HG02884 (cell line): ENCODE measurements around the gene OR11G2.
"Not testable (repeated sequence)": the region's sequence is repeated elsewhere in the genome, so short reads cannot be mapped to it uniquely, and the experiment has no call there.

Experiments
- ATAC-seq: cut with Tn5 transposase; IDR thresholded peaks from one replicate; pipeline ENCODE4 v1.9.1; 2021; ENCODE audit warnings: mild to moderate bottlenecking, moderate library complexity; ENCODE audit not compliant: unreplicated experiment

Gene OR11G2

GRCh38 chr14:20190596-20190995 lies at the start of gene OR11G2:
Gene OR11G2, plus strand, starts transcription at chr14:20190896. Its CDS starts 6,542 bp downstream, at chr14:20197438.
- no peak for ATAC-seq

- ATAC-seq: no peak
Measured at GRCh38 chr14:20143911-20144310, 46.8 kb upstream of the OR11G2 start.

- ATAC-seq: peak; percentile 62
Measured at GRCh38 chr14:20144820-20145219, 45.9 kb upstream of the OR11G2 start.

GRCh38 chr14:20164462-20164861 lies 26.2 kb upstream of the OR11G2 start:
- no peak for ATAC-seq

GRCh38 chr14:20167091-20167490 lies 23.6 kb upstream of the OR11G2 start:
- no peak for ATAC-seq

- ATAC-seq: not testable (repeated sequence)
Measured at GRCh38 chr14:20169852-20170251, 20.8 kb upstream of the OR11G2 start.

- not testable (repeated sequence) for ATAC-seq
Measured at GRCh38 chr14:20174205-20174604, 16.5 kb upstream of the OR11G2 start.

- no peak for ATAC-seq
Measured at GRCh38 chr14:20176330-20176729, 14.4 kb upstream of the OR11G2 start.

- no peak for ATAC-seq
Measured at GRCh38 chr14:20177433-20177974, 13.2 kb upstream of the OR11G2 start.

GRCh38 chr14:20179218-20179617 lies 11.5 kb upstream of the OR11G2 start:
- no peak for ATAC-seq

- no peak for ATAC-seq
Measured at GRCh38 chr14:20179880-20180279, 10.8 kb upstream of the OR11G2 start.

- no peak for ATAC-seq
Measured at GRCh38 chr14:20180486-20180885, 10.2 kb upstream of the OR11G2 start.

- no peak for ATAC-seq
Measured at GRCh38 chr14:20184181-20184580, 6.5 kb upstream of the OR11G2 start.

GRCh38 chr14:20191396-20191795 lies 700 bp downstream of the OR11G2 start:
- ATAC-seq: no peak

GRCh38 chr14:20194101-20194500 lies 3.4 kb downstream of the OR11G2 start:
- no peak for ATAC-seq

GRCh38 chr14:20195170-20195569 lies 4.5 kb downstream of the OR11G2 start:
- not testable (repeated sequence) for ATAC-seq

- no peak for ATAC-seq
Measured at GRCh38 chr14:20195911-20196310, 5.2 kb downstream of the OR11G2 start.

- no peak for ATAC-seq
Measured at GRCh38 chr14:20197459-20197858, 6.8 kb downstream of the OR11G2 start.

- ATAC-seq: no peak
Measured at GRCh38 chr14:20198991-20199390, 8.3 kb downstream of the OR11G2 start.

GRCh38 chr14:20204721-20205120 lies 14.0 kb downstream of the OR11G2 start:
- no peak for ATAC-seq

- no peak for ATAC-seq
Measured at GRCh38 chr14:20209595-20209994, 18.9 kb downstream of the OR11G2 start.

GRCh38 chr14:20212406-20212805 lies 21.7 kb downstream of the OR11G2 start:
- ATAC-seq: not testable (repeated sequence)

GRCh38 chr14:20215196-20215595 lies 24.5 kb downstream of the OR11G2 start:
- ATAC-seq: no peak
